ENCODE measurements around the gene IER3IP1. TPM values are rescaled to one million over a fixed set of nuclear protein-coding genes. Genes with fewer than 3 reads are reported as not detected.
A peak's percentile ranks its signal among the peaks of the same experiment; 100 is the strongest.

IER3IP1 gene
- total RNA-seq, 1 donor from 2014 or later: 6.4 TPM

DNA sequence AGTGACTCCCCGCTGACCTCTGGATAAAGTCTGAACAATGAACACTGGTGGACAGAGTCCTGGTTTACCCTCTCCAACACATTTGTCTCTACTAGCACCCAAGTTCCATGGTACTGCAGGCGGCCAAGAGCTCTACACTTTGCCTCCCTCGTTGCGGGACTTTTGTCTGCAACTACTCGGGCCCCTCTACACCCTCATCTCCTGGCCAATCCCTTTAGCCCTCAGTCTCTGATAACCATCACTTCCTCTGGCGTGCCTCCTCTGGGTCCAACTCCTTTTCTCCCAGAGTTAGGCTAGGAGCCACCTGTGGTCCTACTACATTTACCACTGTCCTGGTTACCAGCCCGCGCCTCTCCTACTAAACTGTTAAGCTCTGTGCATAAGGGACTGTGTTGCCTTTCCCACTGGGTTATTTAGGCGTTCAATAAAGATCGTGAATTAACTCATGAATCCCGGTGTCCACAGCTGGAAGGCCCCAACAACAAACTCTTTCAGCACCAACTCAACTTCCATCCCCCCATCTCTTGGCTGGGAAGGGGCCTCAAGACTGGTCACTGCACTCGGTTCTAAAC is 26.6 kb downstream of the IER3IP1 start:
- H3K9me3 ChIP-seq: no peaks in the 10 kb centered on the region

GRCh38 chr18:47146206-47146605 is 30.0 kb downstream of the IER3IP1 start:
- H3K27me3 ChIP-seq: no peaks in the 10 kb centered on the region
- no peaks in the 10 kb centered on the region for H3K36me3 ChIP-seq
- H3K9me3 ChIP-seq: no peaks in the 10 kb centered on the region
- no peak for DNase-seq (ENCODE audit: extremely low spot score in 2 of 2)
- no peak overlapping the region for H3K4me3 ChIP-seq
- intact Hi-C loops (cut with DNase I): no loop called here
- H3K4me1 ChIP-seq: peaks cover 25% of the 10 kb centered on the region
- TF ChIP-seq POLR2A (IDR thresholded peaks at IDR 0.05): no peak
- no peak for TF ChIP-seq POLR2AphosphoS5 (IDR thresholded peaks at IDR 0.05; ENCODE audit: insufficient read depth in 1 of 2, low read depth in 1 of 2)
- TF ChIP-seq, protein P1, sequence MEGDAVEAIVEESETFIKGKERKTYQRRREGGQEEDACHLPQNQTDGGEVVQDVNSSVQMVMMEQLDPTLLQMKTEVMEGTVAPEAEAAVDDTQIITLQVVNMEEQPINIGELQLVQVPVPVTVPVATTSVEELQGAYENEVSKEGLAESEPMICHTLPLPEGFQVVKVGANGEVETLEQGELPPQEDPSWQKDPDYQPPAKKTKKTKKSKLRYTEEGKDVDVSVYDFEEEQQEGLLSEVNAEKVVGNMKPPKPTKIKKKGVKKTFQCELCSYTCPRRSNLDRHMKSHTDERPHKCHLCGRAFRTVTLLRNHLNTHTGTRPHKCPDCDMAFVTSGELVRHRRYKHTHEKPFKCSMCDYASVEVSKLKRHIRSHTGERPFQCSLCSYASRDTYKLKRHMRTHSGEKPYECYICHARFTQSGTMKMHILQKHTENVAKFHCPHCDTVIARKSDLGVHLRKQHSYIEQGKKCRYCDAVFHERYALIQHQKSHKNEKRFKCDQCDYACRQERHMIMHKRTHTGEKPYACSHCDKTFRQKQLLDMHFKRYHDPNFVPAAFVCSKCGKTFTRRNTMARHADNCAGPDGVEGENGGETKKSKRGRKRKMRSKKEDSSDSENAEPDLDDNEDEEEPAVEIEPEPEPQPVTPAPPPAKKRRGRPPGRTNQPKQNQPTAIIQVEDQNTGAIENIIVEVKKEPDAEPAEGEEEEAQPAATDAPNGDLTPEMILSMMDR (IDR thresholded peaks at IDR 0.05): no peak
- no peak overlapping the region for H3K27ac ChIP-seq

More for the DNA sequence above, 26.6 kb downstream of the IER3IP1 start:
- no peaks in the 10 kb centered on the region for H3K27me3 ChIP-seq
- intact Hi-C loops (cut with DNase I): no loop called here
- peaks cover 31% of the 10 kb centered on the region for H3K4me1 ChIP-seq
- H3K36me3 ChIP-seq: peaks cover 0 to 12% of the 10 kb centered on the region in 2 donors
- H3K27ac ChIP-seq: peak overlapping the region; percentile 74
- DNase-seq (ENCODE audit: extremely low spot score in 2 of 2): no peak
- peak overlapping the region; percentile 62 to 67 for H3K4me3 ChIP-seq
- TF ChIP-seq POLR2AphosphoS5 (IDR thresholded peaks at IDR 0.05; ENCODE audit: insufficient read depth in 1 of 2, low read depth in 1 of 2) (no peak), POLR2A (IDR thresholded peaks at IDR 0.05) (no peak)
- TF ChIP-seq, protein P1 (IDR thresholded peaks at IDR 0.05): no peak

DNA sequence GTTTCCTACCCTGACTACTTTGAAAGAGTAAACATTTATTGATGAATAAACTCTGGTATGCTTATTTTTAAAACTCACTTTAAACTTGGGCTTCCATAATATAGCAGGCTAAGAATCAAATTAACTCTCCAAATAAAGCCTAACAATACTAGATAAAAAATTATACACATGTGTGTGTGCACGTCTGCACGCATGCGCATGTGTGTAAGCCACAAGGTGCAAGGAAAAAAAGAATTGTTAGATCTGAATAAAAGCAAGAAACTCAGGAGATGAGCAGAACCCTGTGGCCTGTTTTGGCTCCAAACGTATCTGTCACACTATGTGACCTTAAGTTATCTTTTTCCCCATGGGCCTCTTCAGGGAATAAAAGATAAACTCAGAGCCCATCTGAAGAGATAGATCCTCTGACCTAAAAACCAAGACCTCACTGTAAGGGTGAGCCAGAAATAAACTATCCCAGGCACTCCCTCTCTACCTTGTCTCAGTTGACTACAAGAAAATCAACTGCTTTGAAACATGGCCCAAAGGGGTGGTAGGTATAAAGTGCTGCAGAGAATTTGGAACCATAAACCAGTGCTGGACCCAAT is 32.2 kb downstream of the IER3IP1 start:
- no peaks in the 10 kb centered on the region for H3K27me3 ChIP-seq
- no peaks in the 10 kb centered on the region for H3K36me3 ChIP-seq
- no peak for DNase-seq (ENCODE audit: extremely low spot score in 2 of 2)
- TF ChIP-seq, protein P1 (IDR thresholded peaks at IDR 0.05): no peak
- TF ChIP-seq POLR2AphosphoS5 (IDR thresholded peaks at IDR 0.05; ENCODE audit: insufficient read depth in 1 of 2, low read depth in 1 of 2) (no peak), POLR2A (IDR thresholded peaks at IDR 0.05) (no peak)
- H3K4me1 ChIP-seq: peaks cover 12% of the 10 kb centered on the region
- intact Hi-C loops (cut with DNase I): no loop called here
- H3K4me3 ChIP-seq: no peak overlapping the region
- H3K27ac ChIP-seq: no peak overlapping the region
- no peaks in the 10 kb centered on the region for H3K9me3 ChIP-seq

- H3K27ac ChIP-seq: no peak overlapping the region
- DNase-seq (ENCODE audit: extremely low spot score in 2 of 2): no peak
- TF ChIP-seq POLR2AphosphoS5 (IDR thresholded peaks at IDR 0.05; ENCODE audit: insufficient read depth in 1 of 2, low read depth in 1 of 2): no peak
- TF ChIP-seq POLR2A (IDR thresholded peaks at IDR 0.05): no peak
- H3K27me3 ChIP-seq: no peaks in the 10 kb centered on the region
- H3K4me1 ChIP-seq: peaks cover 4% of the 10 kb centered on the region
- H3K4me3 ChIP-seq: no peak overlapping the region
- intact Hi-C loops (cut with DNase I): no loop called here
- H3K9me3 ChIP-seq: no peaks in the 10 kb centered on the region
- H3K36me3 ChIP-seq: no peaks in the 10 kb centered on the region
Measured at GRCh38 chr18:47143153-47143552, 33.0 kb downstream of the IER3IP1 start.

- Histone ChIP-seq H3K4me1 (no peaks in the 10 kb centered on the region), H3K9me3 (no peaks in the 10 kb centered on the region), H3K27me3 (no peaks in the 10 kb centered on the region), H3K36me3 (peaks cover 0 to 1% of the 10 kb centered on the region in 2 donors), H3K4me3 (no peak overlapping the region), H3K27ac (no peak overlapping the region)
- TF ChIP-seq POLR2A (IDR thresholded peaks at IDR 0.05) (no peak), POLR2AphosphoS5 (IDR thresholded peaks at IDR 0.05; ENCODE audit: insufficient read depth in 1 of 2, low read depth in 1 of 2) (no peak)
- TF ChIP-seq, protein P1 (IDR thresholded peaks at IDR 0.05): no peak
- no peak for DNase-seq (ENCODE audit: extremely low spot score in 2 of 2)
- intact Hi-C loops (cut with DNase I): no loop called here
Measured at GRCh38 chr18:47141289-47141688, 34.9 kb downstream of the IER3IP1 start.
